B cell (primary cell): ENCODE results near the gene STX8. TPM values are rescaled to one million over a fixed set of nuclear protein-coding genes. Genes with fewer than 3 reads are reported as not detected.

ENCODE experiments used
- ATAC-seq: fragments of 200-7000 bp; cut with Tn5 transposase; one replicate; pipeline ENCODE4 v1.10.0; 2021; ENCODE audit warnings: low read depth, mild to moderate bottlenecking, moderate number of reproducible peaks, moderate library complexity
- CTCF ChIA-PET: fragments of 350-600 bp; sonication (Branson Sonifier 250); formaldehyde crosslinking; loops from one replicate; lab custom pipeline; 2021; ENCODE audit warnings: antibody characterized with exemption, inconsistent platforms; lab: Charles Lee
- POLR2A ChIA-PET: fragments of 350-600 bp; sonication (Branson Sonifier 250); formaldehyde crosslinking; loops from one replicate; lab custom pipeline; 2021; ENCODE audit warnings: antibody characterized with exemption; lab: Charles Lee
- DNase-seq: peaks from one replicate; pipeline ENCODE4 v3.0.0; 2013
- H2AFZ ChIP-seq: 2 replicates; pipeline ENCODE4 v1.6.1; 2012; ENCODE audit warnings: mild to moderate bottlenecking, low read depth, low read length; ENCODE audit not compliant: insufficient read depth, poor library complexity, severe bottlenecking
- H3K27ac ChIP-seq, 2 donors: 1 replicate in 1 of 2; 2 replicates in 1 of 2; pipeline ENCODE4 v1.5.1; 2012 to 2013; ENCODE audit warnings: low read length in 2 of 2, mild to moderate bottlenecking in 2 of 2, moderate library complexity in 1 of 2
- H3K27me3 ChIP-seq, 4 experiments: fragments of 200-600 bp in 1 of 4; sonication (generic) in 1 of 4; replicated peaks in 1 of 4; 1 replicate in 2 of 4; 2 replicates in 2 of 4; pipeline versions ENCODE4 v1.6.1 to v1.7.0; 2013 to 2016; ENCODE audit warnings: low read length in 3 of 4, mild to moderate bottlenecking in 2 of 4, mixed read lengths in 1 of 4, moderate library complexity in 1 of 4; ENCODE audit not compliant: insufficient read depth in 4 of 4, control insufficient read depth in 3 of 4; ENCODE audit errors: control extremely low read depth in 1 of 4
- H3K36me3 ChIP-seq, 2 experiments: replicated peaks in 1 of 2; 1 replicate in 1 of 2; 2 replicates in 1 of 2; pipeline versions ENCODE4 v1.6.1 to v1.7.1; 2013; ENCODE audit warnings: low read length in 1 of 2; ENCODE audit not compliant: insufficient read depth in 2 of 2, control insufficient read depth in 1 of 2; ENCODE audit errors: control extremely low read depth in 1 of 2, extremely low read depth in 1 of 2
- H3K4me1 ChIP-seq, 2 donors: fragments of 200-600 bp in 1 of 2; sonication (generic) in 1 of 2; 1 replicate in 1 of 2; 2 replicates in 1 of 2; pipeline versions ENCODE4 v1.5.1 to v1.6.1; 2013 to 2017; ENCODE audit warnings: low read length in 2 of 2; ENCODE audit not compliant: control insufficient read depth in 2 of 2, insufficient read depth in 2 of 2
- H3K4me2 ChIP-seq: replicated peaks from 2 replicates; pipeline ENCODE3; 2012; ENCODE audit warnings: mild to moderate bottlenecking, low read depth, low read length; ENCODE audit not compliant: poor library complexity, severe bottlenecking
- H3K4me3 ChIP-seq, 5 experiments: fragments of 200-600 bp in 1 of 5; sonication (generic) in 1 of 5; 1 replicate in 3 of 5; 2 replicates in 2 of 5; pipeline versions ENCODE4 v1.5.1 to v1.7.0; 2011 to 2016; ENCODE audit warnings: low read length in 4 of 5, mild to moderate bottlenecking in 4 of 5, low read depth in 2 of 5, control low read depth in 1 of 5, moderate library complexity in 1 of 5; ENCODE audit not compliant: insufficient read depth in 1 of 5; ENCODE audit errors: control extremely low read depth in 1 of 5, extremely low read depth in 1 of 5
- H3K79me2 ChIP-seq: fragments of 200-600 bp; sonication (generic); one replicate; pipeline ENCODE4 v1.6.0; 2016; ENCODE audit warnings: low read length; ENCODE audit not compliant: control insufficient read depth, insufficient read depth
- H3K9ac ChIP-seq: fragments of 200-600 bp; sonication (generic); 2 replicates; pipeline ENCODE4 v1.6.1; 2017; ENCODE audit warnings: mild to moderate bottlenecking, low read length, moderate library complexity
- H3K9me3 ChIP-seq, 3 donors: one replicate each; pipeline versions ENCODE4 v1.6.1 to v1.7.1; 2013; ENCODE audit warnings: low read length in 2 of 3; ENCODE audit not compliant: control insufficient read depth in 2 of 3, insufficient read depth in 1 of 3; ENCODE audit errors: control extremely low read depth in 1 of 3
- H4K20me1 ChIP-seq: 2 replicates; pipeline ENCODE4 v1.6.0; 2012; ENCODE audit warnings: mild to moderate bottlenecking, low read length; ENCODE audit not compliant: insufficient read depth, control insufficient read depth, poor library complexity, severe bottlenecking
- H3K27ac Mint-ChIP-seq: one replicate; pipeline ENCODE4 v1.8.0; 2021; ENCODE audit warnings: mixed read lengths
- H3K27me3 Mint-ChIP-seq: one replicate; pipeline ENCODE4 v1.8.0; 2021; ENCODE audit warnings: mixed read lengths
- H3K4me1 Mint-ChIP-seq: one replicate; pipeline ENCODE4 v1.8.0; 2021; ENCODE audit warnings: mixed read lengths
- H3K4me3 Mint-ChIP-seq: one replicate; pipeline ENCODE4 v1.8.0; 2021; ENCODE audit warnings: mixed read lengths
- H3K9me3 Mint-ChIP-seq: one replicate; pipeline ENCODE4 v1.8.0; 2022; ENCODE audit warnings: mixed read lengths; ENCODE audit not compliant: insufficient read depth
- CTCF ChIP-seq: fragments of 200-600 bp; IDR thresholded peaks from one replicate; pipeline ENCODE4 v1.8.0; 2022; ENCODE audit warnings: antibody characterized with exemption, mild to moderate bottlenecking
- EZH2 ChIP-seq: IDR thresholded peaks from 2 replicates; pipeline ENCODE4 v1.6.1; 2012; ENCODE audit warnings: borderline replicate concordance, low read depth, mild to moderate bottlenecking, moderate library complexity, low read length; ENCODE audit not compliant: insufficient read depth, poor library complexity, severe bottlenecking
- WGBS: methylation state at CpG from one replicate; pipeline ENCODE4 v1.1.5; 2013; ENCODE audit warnings: missing lambda C conversion rate; ENCODE audit not compliant: insufficient coverage; 5-methylcytosine and 5-hydroxymethylcytosine counted together
- intact Hi-C: fragments of 100-400 bp; cut with micrococcal nuclease; formaldehyde crosslinking; loops from one replicate; pipeline ENCODE4 v1.10.0; 2022
- polyA plus RNA-seq: library from polyadenylated mRNA; depleted of rRNA; stranded (reverse); fragments of >200 nt; gene quantifications from 2 replicates; pipeline ENCODE4 v1.2.3, GENCODE V29; 2012
- total RNA-seq, 2 donors: library from RNA; stranded (reverse); fragments of 120-200 nt in 1 of 2; gene quantifications; 1 replicate in 1 of 2; 2 replicates in 1 of 2; pipeline versions ENCODE4 v1.2.3 to v1.2.4, GENCODE V29; 2013 to 2022

Gene STX8
- total and polyA plus RNA-seq, 2 donors (not counting 1 experiment from before 2014, with no cell fraction given): 35.8 to 61.5 TPM

- Histone ChIP-seq H3K4me3 (no peak overlapping the region), H3K4me2 (no peak overlapping the region), H3K36me3 (no peaks in the 10 kb centered on the region), H4K20me1 (no peaks in the 10 kb centered on the region), H3K9me3 (no peaks in the 10 kb centered on the region), H3K79me2 (no peaks in the 10 kb centered on the region), H3K9ac (no peak overlapping the region), H2AFZ (no peak overlapping the region), H3K4me1 (no peaks in the 10 kb centered on the region), H3K27ac (no peak overlapping the region), H3K27me3 (no peaks in the 10 kb centered on the region)
- CTCF ChIA-PET: no interaction called here
- intact Hi-C loops: no loop called here
- no peak for ATAC-seq
- TF ChIP-seq CTCF (no peak), EZH2 (no peak)
- POLR2A ChIA-PET: no interaction called here
- H3K4me3 Mint-ChIP-seq: no peak overlapping the region
- DNase-seq: no peak
- H3K27me3 Mint-ChIP-seq: no peaks in the 10 kb centered on the region
- no peak overlapping the region for H3K27ac Mint-ChIP-seq
- H3K9me3 Mint-ChIP-seq: no peaks in the 10 kb centered on the region
- H3K4me1 Mint-ChIP-seq: peaks cover 4% of the 10 kb centered on the region
- WGBS: 90% methylated on average over 4 of the region's 4 CpGs
These were observed 207.0 kb downstream of the STX8 start for GRCh38 chr17:9368631-9369030.

GRCh38 chr17:9367156-9367555 is 208.5 kb downstream of the STX8 start:
- Mint-ChIP-seq H3K27me3 (no peaks in the 10 kb centered on the region), H3K9me3 (no peaks in the 10 kb centered on the region), H3K27ac (no peak overlapping the region), H3K4me3 (no peak overlapping the region), H3K4me1 (peaks cover 2% of the 10 kb centered on the region)
- no peak overlapping the region for H3K4me2 ChIP-seq
- no peak overlapping the region for H3K27ac ChIP-seq
- H3K36me3 ChIP-seq: no peaks in the 10 kb centered on the region
- ChIA-PET CTCF (interaction anchor here (0.6 kb wide), 1 partner anchor 30 kb away, joined by 3 read pairs; no protein-coding TSS in a partner anchor), POLR2A (no interaction called here)
- DNase-seq: no peak
- no peak overlapping the region for H2AFZ ChIP-seq
- H3K9me3 ChIP-seq: no peaks in the 10 kb centered on the region
- no peaks in the 10 kb centered on the region for H4K20me1 ChIP-seq
- H3K9ac ChIP-seq: no peak overlapping the region
- H3K4me3 ChIP-seq: no peak overlapping the region
- ATAC-seq: no peak
- H3K79me2 ChIP-seq: no peaks in the 10 kb centered on the region
- TF ChIP-seq CTCF (no peak), EZH2 (no peak)
- H3K4me1 ChIP-seq: no peaks in the 10 kb centered on the region
- 79% methylated on average over 2 of the region's 2 CpGs for WGBS
- H3K27me3 ChIP-seq: no peaks in the 10 kb centered on the region
- intact Hi-C loops: no loop called here
